ENCODE data around the gene OTOG. TPM values are rescaled to one million over a fixed set of nuclear protein-coding genes. Genes with fewer than 3 reads are reported as not detected.

The OTOG gene
- total RNA-seq, 1 experiment from 2014 or later = not detected

DNA sequence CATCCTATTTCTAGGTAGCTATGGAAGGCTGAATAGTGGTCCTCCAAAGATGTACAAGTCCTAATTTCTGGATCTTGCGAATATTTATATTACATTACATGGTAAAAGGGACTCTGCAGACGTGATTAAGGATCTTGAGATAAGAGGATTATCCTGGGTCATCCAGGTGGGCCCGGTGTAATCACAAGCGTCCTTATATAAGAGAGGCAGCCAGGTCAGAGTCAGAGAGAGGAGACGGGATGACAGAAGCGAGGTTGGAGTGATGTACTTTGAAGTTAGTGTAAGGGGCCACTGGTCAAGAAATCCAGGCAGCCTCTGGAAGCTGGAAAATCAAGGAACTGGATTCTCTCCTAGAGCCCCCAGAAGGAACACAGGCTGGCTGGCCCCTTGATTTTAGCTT lies 102.2 kb downstream of the OTOG start:
- CTCF ChIA-PET = no interaction called here

GRCh38 chr11:17649696-17650095 lies 102.6 kb downstream of the OTOG start:
- Histone ChIP-seq H4K20me1 (ENCODE audit: low read length) (no peaks in the 10 kb centered on the region), H3K27me3 (ENCODE audit: low read length) (no peaks in the 10 kb centered on the region), H3K9me2 (replicated peaks; ENCODE audit: low read length) (no peaks in the 10 kb centered on the region), H3F3A (ENCODE audit: low read length, unreplicated experiment) (no peaks in the 10 kb centered on the region), H3K4me2 (ENCODE audit: low read length) (no peak overlapping the region), H3K4me1 (ENCODE audit: insufficient read depth, low read length) (peaks cover 11% of the 10 kb centered on the region; the same call in 1 of the 2 replicates), H3K9me3 (ENCODE audit: low read length) (no peaks in the 10 kb centered on the region), H3K9ac (ENCODE audit: low read length) (no peak overlapping the region), H3K36me3 (ENCODE audit: low read depth, low read length) (no peaks in the 10 kb centered on the region), H2AFZ (ENCODE audit: low read length) (no peak overlapping the region), H3K4me3 (ENCODE audit: low read length) (no peak overlapping the region), H3K79me2 (ENCODE audit: low read length) (no peaks in the 10 kb centered on the region), H3K27ac (ENCODE audit: low read length) (no peak overlapping the region)
- no peak for ATAC-seq
- no peak for DNase-seq
- no TSS peak for BruUV-seq (replicated peaks)
- CTCF ChIA-PET = no interaction called here
- POLR2A ChIA-PET (ENCODE audit: unreplicated experiment) = no interaction called here
- intact Hi-C loops (cut with micrococcal nuclease) = no loop called here
- TF ChIP-seq, protein P1, sequence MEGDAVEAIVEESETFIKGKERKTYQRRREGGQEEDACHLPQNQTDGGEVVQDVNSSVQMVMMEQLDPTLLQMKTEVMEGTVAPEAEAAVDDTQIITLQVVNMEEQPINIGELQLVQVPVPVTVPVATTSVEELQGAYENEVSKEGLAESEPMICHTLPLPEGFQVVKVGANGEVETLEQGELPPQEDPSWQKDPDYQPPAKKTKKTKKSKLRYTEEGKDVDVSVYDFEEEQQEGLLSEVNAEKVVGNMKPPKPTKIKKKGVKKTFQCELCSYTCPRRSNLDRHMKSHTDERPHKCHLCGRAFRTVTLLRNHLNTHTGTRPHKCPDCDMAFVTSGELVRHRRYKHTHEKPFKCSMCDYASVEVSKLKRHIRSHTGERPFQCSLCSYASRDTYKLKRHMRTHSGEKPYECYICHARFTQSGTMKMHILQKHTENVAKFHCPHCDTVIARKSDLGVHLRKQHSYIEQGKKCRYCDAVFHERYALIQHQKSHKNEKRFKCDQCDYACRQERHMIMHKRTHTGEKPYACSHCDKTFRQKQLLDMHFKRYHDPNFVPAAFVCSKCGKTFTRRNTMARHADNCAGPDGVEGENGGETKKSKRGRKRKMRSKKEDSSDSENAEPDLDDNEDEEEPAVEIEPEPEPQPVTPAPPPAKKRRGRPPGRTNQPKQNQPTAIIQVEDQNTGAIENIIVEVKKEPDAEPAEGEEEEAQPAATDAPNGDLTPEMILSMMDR (conservative IDR thresholded peaks at IDR 0.05; ENCODE audit: low read depth, low read length) = no peak
- no peak for TF ChIP-seq EZH2 (IDR thresholded peaks at IDR 0.05; ENCODE audit: low read length, unreplicated experiment)
- TF ChIP-seq EZH2phosphoT487 (IDR thresholded peaks at IDR 0.05; ENCODE audit: borderline replicate concordance, low read length) = no peak

More for the DNA sequence above, 102.2 kb downstream of the OTOG start:
- H3K9ac ChIP-seq (ENCODE audit: low read length) = no peak overlapping the region
- no peaks in the 10 kb centered on the region for H3F3A ChIP-seq (ENCODE audit: low read length, unreplicated experiment)
- no peaks in the 10 kb centered on the region for H3K9me3 ChIP-seq (ENCODE audit: low read length)
- BruUV-seq (replicated peaks) = no TSS peak
- TF ChIP-seq, protein P1 (conservative IDR thresholded peaks at IDR 0.05; ENCODE audit: low read depth, low read length) = no peak
- no peak for TF ChIP-seq EZH2 (IDR thresholded peaks at IDR 0.05; ENCODE audit: low read length, unreplicated experiment)
- no peak for TF ChIP-seq EZH2phosphoT487 (IDR thresholded peaks at IDR 0.05; ENCODE audit: borderline replicate concordance, low read length)
- H3K4me2 ChIP-seq (ENCODE audit: low read length) = no peak overlapping the region
- H3K4me3 ChIP-seq (ENCODE audit: low read length) = no peak overlapping the region
- DNase-seq = no peak
- no peak overlapping the region for H2AFZ ChIP-seq (ENCODE audit: low read length)
- H3K79me2 ChIP-seq (ENCODE audit: low read length) = no peaks in the 10 kb centered on the region
- intact Hi-C loops (cut with micrococcal nuclease) = no loop called here
- H3K27ac ChIP-seq (ENCODE audit: low read length) = no peak overlapping the region
- H3K9me2 ChIP-seq (replicated peaks; ENCODE audit: low read length) = no peaks in the 10 kb centered on the region
- no peak for ATAC-seq
- H3K4me1 ChIP-seq (ENCODE audit: insufficient read depth, low read length) = peaks cover 11% of the 10 kb centered on the region; the same call in 1 of the 2 replicates
- H3K36me3 ChIP-seq (ENCODE audit: low read depth, low read length) = no peaks in the 10 kb centered on the region
- H4K20me1 ChIP-seq (ENCODE audit: low read length) = no peaks in the 10 kb centered on the region
- H3K27me3 ChIP-seq (ENCODE audit: low read length) = no peaks in the 10 kb centered on the region
- POLR2A ChIA-PET (ENCODE audit: unreplicated experiment) = no interaction called here

- ATAC-seq (peak; percentile 85), DNase-seq (peak; percentile 48)
- H3F3A ChIP-seq (ENCODE audit: low read length, unreplicated experiment) = no peaks in the 10 kb centered on the region
- H3K4me1 ChIP-seq (ENCODE audit: insufficient read depth, low read length) = peaks cover 11% of the 10 kb centered on the region; the same call in 1 of the 2 replicates
- BruUV-seq (replicated peaks) = no TSS peak
- H3K36me3 ChIP-seq (ENCODE audit: low read depth, low read length) = no peaks in the 10 kb centered on the region
- ChIA-PET POLR2A (ENCODE audit: unreplicated experiment) (no interaction called here), CTCF (no interaction called here)
- H3K9me2 ChIP-seq (replicated peaks; ENCODE audit: low read length) = no peaks in the 10 kb centered on the region
- TF ChIP-seq EZH2phosphoT487 (IDR thresholded peaks at IDR 0.05; ENCODE audit: borderline replicate concordance, low read length) (no peak), EZH2 (IDR thresholded peaks at IDR 0.05; ENCODE audit: low read length, unreplicated experiment) (no peak)
- TF ChIP-seq, protein P1 (conservative IDR thresholded peaks at IDR 0.05; ENCODE audit: low read depth, low read length) = no peak
- H3K4me3 ChIP-seq (ENCODE audit: low read length) = no peak overlapping the region
- no peaks in the 10 kb centered on the region for H3K79me2 ChIP-seq (ENCODE audit: low read length)
- H3K27ac ChIP-seq (ENCODE audit: low read length) = no peak overlapping the region
- H3K9ac ChIP-seq (ENCODE audit: low read length) = no peak overlapping the region
- no peaks in the 10 kb centered on the region for H3K9me3 ChIP-seq (ENCODE audit: low read length)
- no peak overlapping the region for H3K4me2 ChIP-seq (ENCODE audit: low read length)
- no peaks in the 10 kb centered on the region for H4K20me1 ChIP-seq (ENCODE audit: low read length)
- H2AFZ ChIP-seq (ENCODE audit: low read length) = no peak overlapping the region
- peaks cover 4% of the 10 kb centered on the region; the same call in 1 of the 2 replicates for H3K27me3 ChIP-seq (ENCODE audit: low read length)
- intact Hi-C loops (cut with micrococcal nuclease) = no loop called here
Measured at GRCh38 chr11:17650127-17650911, 103.3 kb downstream of the OTOG start.
